NOMO-1 treated with DMSO at 0.1 percent for 48 hours (cell line): ENCODE measurements around the gene ANKS1B.

Experiments
- DNase-seq: peaks from one replicate; lab custom pipeline; 2025; ENCODE audit not compliant: unreplicated experiment; lab: John Stamatoyannopoulos, UW

The ANKS1B gene

DNA sequence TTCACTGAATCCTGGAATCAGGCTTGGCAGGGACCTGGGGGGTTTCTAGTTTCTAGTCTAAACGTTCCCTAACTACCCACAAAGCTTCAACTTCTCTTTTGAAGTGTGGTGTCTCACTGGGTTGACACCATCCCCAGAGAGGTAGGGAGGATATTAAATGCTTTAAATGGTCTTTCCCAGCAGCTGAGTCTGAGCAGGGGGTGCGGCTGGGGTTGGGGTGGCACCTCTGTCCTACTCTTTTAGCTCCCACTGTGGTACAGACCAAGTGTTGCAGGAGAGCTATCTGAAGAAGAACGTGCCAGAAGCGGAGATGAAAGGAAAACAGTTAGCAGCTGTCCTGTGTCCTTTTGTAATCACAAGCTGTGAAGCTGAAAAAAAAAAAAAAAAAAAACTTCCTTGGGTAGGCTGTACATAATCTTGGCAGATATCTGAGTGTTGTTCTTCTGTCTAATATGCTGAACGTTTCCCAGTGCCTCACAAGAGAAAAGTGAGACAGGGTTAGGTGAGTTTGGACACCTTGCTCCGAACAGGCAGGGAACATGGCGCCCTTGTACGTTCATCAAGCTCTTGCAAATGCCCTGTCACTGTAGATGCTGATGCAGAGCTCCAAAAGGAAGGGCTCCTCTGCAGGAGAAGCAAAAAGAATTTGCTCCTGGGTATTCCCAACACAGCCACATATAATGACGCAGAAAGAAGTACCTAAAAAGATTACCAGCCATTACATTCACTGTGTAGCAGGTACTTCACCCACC lies 892.5 kb downstream of the ANKS1B start:
- DNase-seq: no peak

GRCh38 chr12:99087278-99087677 lies 897.5 kb downstream of the ANKS1B start:
- no peak for DNase-seq

DNA sequence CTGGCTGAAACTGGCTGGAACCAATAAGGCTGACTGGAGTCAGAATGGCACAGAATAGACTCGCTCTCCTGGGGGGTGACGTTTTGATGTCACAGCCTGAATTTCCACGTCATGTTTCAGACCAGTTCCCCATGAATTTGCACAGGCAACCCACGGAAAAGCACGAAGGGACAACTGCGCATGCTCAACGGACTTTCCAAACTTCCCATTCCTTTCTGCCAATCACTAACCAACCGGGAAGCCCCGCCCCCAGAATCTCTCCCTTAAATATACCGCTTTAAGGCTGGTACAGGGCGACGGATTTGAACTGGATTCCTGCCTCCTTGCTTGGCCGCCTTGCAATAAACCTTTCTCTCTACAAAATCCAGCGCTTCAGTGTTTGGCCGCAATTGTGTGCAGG lies 904.9 kb downstream of the ANKS1B start:
- DNase-seq: no peak

DNA sequence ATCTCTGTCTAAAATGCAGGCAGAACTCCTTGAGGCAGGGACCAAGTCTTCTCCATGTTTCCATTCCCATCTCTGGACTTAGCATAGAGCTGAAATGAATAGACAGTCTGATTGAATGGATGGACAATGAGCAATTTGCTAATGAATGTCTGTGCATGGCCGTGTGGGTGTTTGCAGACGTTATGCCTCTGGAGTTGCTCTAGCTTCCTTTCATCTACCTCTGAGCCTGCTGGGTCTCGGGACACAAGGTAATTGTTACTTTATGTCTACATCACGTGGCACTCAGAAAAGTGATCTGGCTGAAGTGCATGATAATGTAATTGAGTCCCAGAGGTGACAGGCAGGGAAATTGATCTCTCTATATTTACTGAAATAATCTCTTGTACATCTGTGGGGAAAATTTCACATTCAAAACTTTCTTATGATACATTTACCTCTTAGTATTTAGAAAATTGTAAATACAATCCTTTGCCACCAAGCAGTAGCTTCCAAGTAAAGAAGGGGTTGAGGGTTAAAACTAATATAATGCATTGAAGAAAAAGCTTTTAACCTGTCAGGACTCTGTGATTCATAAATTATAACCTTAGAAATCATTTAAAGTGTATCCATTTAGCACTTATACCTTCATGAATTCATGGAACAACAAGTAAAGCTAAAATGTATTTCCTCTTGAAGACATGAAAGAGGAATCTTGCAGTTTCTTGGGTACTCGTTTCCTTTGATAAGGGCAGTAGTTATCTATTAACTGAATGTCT lies 915.6 kb downstream of the ANKS1B start:
- no peak for DNase-seq

DNA sequence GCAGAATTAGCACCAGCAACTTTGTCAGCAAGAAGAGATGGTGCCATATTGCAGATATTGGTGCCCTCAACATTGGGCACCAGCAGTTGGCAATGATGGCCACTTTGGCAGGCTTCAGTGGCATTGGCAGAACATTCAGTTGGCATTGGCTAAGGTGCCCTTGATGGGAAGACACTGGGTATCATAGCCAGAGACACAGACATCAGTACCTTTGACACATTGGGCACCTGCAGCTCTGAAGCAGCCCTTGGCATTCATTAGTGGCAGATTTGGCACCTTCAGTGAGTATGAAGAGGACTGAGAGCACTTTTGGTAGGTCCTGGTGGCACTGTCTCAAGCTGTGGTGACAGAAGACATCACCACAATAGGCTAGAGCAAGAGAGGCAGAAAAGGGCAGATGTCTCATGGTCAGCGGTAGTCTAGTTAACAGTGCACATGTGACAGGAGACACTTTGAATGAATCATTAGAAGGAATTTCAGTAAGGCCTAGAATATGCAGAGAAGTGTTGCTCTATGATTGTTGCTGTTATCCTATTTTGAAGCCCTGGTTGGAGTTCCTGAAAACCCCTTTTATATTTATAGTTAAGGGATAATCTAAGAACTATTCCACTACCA lies 917.5 kb downstream of the ANKS1B start:
- no peak for DNase-seq

GRCh38 chr12:99066726-99067125 lies 918.0 kb downstream of the ANKS1B start:
- DNase-seq: no peak

- DNase-seq: no peak
Observed at GRCh38 chr12:99063182-99063581, 921.6 kb downstream of the ANKS1B start.

GRCh38 chr12:99059824-99060511 lies 924.8 kb downstream of the ANKS1B start:
- no peak for DNase-seq

DNA sequence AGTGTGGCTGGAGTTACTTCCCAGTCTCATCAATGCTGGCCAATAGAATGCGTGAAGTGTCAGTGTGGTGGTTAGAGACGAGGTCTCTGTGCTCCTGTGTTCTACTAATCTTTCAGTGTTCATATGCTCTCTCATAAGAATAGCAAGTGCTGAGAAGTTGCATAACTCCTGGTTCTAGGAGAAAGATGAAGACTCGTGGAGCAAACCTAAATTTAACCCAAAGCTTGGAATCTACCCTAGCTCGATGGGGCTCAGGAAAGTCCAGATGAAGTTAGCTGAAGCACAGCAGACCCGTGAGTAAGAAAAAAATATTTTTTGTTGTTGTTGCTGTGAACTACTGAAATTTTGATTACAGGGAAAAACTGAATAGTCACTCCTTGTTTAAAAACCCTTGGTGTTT lies 927.1 kb downstream of the ANKS1B start:
- DNase-seq: no peak

GRCh38 chr12:99056186-99056585 lies 928.5 kb downstream of the ANKS1B start:
- no peak for DNase-seq

DNA sequence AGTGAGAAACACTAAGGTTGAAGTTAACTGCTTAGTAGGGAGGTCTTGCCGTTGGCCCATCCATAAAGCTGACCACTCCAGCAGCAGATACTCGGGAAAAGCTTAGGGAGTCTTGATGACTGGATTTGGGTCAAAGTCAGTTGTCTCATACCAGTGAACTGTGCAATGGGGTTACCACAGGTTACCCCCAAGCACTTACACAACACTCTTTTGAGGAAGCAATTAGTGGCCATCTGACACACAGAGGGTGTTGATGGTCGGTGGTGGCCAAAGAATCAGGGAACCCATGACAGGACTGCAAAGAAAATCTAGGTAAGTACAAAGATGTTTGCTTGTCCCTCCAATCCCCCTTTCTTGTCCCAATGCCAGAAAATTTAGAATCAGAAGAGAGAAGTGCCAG lies 929.4 kb downstream of the ANKS1B start:
- peak; percentile 87 for DNase-seq

- DNase-seq: no peak
Observed at GRCh38 chr12:99054601-99055128, 930.1 kb downstream of the ANKS1B start.

GRCh38 chr12:99053616-99054362 lies 930.9 kb downstream of the ANKS1B start:
- peak; percentile 75 for DNase-seq

DNA sequence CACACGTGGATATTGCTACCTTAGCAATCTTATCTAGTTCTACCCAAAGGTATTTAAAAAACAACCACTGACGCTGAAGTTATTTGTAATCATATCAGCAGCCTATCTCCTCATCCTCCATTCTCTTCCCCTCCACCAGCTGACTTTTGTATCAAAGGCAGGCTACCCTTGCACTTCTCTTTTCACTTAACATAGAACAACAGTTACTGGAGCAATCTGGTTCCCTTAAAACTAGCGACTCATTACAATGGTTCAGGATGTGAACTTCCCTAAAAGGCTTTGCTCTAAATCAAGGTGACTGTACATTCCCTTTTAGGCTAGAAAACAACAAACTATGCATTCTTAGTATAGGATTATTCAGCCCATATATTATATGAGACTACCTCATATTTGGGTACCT lies 935.0 kb downstream of the ANKS1B start:
- DNase-seq: peak; percentile 87

GRCh38 chr12:99045158-99045557 lies 939.6 kb downstream of the ANKS1B start:
- no peak for DNase-seq

DNA sequence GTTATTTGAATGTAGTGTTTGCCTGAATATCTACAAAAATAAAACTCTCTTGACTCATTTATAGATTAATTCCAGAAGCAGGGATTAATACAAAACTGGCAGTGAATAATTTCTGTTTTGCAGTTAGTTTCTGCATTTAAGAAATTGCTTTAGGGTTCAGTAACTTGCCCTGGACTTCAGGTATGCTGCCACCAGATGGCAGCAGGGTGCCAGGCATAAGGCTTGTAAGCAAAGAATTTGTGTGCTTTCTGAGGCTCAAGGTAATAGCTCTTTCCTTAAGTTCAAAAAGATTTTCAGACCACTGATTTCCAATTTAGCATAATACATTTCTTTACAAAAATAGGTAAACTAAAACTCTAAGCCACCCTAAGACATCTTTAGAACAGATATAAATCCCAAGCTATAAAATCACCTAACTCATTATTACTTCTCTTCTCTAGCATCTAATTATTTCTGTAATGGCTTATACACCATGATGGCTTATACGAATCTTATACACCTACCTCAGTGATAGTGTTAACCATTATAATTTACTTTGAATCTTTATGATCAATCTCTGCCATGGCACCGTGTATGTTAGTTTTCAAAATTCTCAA lies 941.3 kb downstream of the ANKS1B start:
- DNase-seq: peak; percentile 60

GRCh38 chr12:99042226-99042625 lies 942.5 kb downstream of the ANKS1B start:
- DNase-seq: no peak

DNA sequence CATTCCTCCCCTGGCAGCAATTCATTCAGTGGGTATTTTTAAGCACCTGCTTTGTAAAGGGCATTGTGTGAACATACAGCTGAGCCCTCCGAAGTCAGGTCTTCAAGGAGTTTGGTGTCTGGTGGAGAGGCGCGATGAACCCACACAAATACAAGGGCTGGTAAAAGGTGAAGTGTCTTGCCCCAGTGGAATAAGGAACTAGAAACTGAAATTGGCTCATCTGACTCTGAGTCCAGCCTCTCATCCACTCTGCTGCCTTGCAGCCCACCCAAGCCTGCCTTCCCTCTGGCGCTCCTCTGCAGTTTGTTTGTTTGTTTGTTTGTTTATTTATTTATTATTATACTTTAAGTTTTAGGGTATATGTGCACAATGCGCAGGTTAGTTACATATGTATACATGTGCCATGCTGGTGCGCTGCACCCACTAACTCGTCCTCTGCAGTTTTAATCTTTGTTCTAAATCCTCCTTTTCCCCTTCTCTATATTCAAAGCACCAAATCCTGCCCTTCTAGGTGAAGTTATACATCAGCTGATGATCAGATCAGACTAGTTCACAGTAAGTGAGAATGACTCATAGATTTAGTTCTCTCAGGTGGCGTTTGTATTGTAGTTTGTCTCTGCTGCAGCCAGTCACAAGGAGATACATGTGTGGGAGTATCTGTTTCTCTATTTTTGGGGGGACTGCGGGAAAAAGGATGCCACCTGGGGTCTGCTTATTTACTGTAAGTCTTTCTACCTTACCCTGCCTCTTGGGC lies 945.2 kb downstream of the ANKS1B start:
- DNase-seq: peak; percentile 77

DNA sequence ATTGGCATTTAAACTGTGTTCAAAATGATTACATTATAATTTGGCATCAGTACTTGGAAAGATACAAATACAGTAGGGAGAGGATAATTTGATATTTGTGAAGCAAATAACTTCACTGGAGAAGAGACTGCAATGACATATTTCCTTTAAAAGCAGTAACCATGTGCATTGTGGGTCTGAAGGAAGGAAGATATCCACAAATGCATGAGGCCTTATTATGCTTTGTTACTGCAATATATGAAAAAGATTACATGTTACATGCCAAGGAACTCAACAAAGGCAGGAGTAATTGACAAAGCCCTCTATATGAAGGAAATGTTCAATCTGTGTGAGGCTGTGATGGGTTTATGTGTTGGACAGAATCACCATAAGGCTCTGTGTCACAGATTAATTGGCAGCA lies 948.2 kb downstream of the ANKS1B start:
- no peak for DNase-seq
